GM12873 (cell line): ENCODE data around the gene NT5DC1.
A peak's percentile ranks its signal among the peaks of the same experiment; 100 is the strongest.

Experiments
- TF ChIP-seq, protein P1 (sequence below): IDR thresholded peaks from 2 replicates; pipeline ENCODE4 v1.5.1; 2012; ENCODE audit warnings: low read depth, mild to moderate bottlenecking, moderate library complexity, low read length, control low read depth; ENCODE audit not compliant: insufficient read depth; ENCODE audit errors: missing control alignments

NT5DC1 gene

DNA sequence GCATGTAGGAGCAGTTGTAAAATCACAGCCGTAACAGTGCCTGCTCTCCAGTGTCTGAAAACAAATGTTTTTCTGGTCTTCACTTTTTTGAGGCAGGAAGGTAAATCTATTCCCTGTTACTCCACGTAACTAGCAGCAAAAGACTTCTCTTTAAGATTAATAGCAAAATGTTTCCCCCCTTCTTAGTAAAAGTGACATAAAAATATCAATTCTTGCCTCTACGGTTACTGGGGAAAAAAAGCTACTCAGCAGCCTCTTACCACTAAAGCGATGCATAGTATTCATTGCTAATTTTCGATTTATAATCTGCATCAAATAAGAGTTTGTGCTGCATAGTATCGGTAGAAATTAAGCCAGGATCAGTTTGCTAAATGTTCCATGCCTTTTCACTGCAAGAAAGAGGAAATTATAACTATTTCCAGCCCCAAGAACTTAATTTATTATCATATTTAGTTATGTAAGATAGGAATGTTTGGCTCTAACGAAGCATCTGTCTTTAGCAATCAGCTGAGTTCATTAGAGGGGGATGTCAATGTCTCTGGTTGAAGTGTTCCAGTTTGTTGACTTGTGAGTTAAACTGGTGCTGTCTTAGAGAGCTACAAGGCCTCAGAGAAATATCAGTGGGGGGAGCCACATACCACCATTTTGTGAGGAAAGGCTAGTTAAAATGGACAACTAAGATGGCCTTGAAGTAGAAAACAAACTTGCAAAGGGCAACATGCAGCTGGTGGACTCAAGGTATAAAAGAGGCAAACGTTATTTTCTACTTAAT, 179.7 kb downstream of the NT5DC1 start:
- TF ChIP-seq, protein P1, sequence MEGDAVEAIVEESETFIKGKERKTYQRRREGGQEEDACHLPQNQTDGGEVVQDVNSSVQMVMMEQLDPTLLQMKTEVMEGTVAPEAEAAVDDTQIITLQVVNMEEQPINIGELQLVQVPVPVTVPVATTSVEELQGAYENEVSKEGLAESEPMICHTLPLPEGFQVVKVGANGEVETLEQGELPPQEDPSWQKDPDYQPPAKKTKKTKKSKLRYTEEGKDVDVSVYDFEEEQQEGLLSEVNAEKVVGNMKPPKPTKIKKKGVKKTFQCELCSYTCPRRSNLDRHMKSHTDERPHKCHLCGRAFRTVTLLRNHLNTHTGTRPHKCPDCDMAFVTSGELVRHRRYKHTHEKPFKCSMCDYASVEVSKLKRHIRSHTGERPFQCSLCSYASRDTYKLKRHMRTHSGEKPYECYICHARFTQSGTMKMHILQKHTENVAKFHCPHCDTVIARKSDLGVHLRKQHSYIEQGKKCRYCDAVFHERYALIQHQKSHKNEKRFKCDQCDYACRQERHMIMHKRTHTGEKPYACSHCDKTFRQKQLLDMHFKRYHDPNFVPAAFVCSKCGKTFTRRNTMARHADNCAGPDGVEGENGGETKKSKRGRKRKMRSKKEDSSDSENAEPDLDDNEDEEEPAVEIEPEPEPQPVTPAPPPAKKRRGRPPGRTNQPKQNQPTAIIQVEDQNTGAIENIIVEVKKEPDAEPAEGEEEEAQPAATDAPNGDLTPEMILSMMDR, result no peak

DNA sequence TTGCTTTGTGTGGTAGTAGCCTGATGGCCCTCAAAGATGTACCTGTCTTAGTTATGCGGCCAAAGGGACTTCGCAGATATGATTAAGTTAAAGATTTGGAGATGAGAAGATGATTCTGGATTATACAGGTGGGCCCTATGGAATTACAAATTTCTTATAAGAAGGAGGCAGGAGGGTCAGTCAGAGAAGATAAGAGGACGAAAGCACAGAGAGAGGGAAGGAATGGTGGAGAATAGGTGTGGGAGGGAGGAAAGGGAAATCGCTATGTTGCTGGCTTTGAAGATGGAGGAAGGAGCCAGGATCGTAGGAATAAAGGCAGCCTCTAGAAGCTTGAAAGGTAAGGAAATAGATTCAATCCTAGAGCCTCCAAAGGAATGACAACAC, 180.3 kb downstream of the NT5DC1 start:
- TF ChIP-seq, protein P1, result no peak

DNA sequence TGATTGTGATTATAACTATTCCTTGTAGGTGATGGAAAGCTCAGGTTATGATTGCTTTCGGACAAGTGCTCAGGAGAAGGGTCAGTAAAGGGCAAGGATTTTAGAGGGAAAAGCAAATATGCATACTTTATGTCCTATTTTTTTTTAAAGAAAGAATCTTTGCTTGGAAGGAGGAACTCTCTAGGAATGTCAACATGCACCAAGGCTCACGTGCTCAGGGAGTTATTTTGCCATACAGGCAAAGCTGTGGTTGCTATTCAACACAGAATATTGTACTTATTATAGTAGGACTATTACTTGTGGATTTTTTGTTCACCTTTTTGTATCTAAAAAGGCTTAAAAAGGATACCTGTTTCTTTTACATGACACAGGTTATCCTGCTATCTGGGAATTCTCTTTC, 182.0 kb downstream of the NT5DC1 start:
- TF ChIP-seq, protein P1, result no peak

DNA sequence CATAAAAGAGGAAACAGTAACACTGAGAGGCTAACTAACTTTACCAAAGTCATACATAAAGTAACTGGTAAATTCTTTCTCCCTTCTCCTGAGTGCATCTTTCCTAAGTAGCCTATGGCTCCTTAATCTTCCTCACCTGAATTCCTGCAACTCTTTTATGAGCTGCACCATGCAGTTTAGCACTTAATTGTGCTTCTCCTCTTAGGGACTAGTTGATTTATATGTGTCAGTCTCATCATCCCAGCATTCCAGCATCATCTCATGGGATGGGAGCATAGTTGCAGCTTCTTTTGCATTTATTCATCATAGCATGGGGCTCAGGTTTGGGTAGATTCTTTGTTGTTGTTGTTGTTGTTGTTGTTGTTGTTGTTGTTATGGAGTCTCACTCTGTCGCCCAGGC, 182.5 kb downstream of the NT5DC1 start:
- TF ChIP-seq, protein P1, result no peak

DNA sequence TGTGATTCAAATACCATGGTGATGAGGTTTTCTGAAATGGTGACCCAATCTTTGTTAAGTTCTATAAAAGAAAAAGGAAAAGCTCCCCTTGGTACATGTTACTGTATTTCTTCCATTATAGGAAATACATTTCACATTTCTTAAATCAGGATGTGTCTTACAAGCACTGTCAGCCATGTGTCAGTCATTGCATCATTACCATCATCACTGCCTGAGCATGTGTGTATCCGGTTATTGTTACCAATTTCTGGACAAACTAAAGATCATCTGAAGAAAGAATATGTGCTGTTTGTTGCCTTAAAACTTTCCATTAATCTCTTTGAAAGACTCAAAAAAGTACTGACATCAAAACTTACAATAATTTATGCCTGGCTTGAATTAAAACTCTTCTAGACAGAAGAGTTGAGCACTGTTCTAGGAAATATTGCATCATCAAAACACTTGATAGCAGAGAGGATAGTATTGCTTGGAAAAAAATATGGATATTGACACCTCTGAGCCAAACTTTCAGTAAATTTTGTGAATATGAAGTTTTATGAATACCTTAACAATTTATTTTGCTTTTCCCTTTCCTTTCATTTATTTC, 186.2 kb downstream of the NT5DC1 start:
- TF ChIP-seq, protein P1, result no peak

DNA sequence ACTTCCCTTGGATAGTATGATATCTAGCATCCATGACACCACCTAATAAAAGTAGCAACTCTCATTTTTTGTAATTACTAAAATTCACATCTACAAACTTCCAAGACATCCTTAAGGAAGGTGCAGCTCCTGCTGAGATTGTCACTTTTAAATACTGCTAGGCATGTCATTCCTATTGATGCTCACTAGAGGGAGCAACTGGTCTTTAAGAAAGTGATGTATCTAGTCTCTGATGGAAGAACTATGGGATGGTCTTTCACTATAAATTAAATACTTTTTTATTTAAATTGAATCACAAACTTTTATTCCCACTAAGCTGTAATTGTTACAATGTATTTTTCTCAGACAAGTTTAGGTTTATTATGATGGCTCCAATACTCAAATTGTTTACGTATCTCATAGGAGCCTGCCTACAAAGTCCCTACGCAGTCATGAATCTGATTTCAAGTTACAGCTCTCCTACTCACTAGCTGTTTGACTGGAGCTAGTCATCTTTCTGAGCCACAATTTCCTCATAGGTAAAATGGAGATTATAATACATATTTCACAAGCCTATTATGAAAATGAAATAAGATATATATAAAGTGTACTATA, 187.1 kb downstream of the NT5DC1 start:
- TF ChIP-seq, protein P1, result peak; percentile 76

DNA sequence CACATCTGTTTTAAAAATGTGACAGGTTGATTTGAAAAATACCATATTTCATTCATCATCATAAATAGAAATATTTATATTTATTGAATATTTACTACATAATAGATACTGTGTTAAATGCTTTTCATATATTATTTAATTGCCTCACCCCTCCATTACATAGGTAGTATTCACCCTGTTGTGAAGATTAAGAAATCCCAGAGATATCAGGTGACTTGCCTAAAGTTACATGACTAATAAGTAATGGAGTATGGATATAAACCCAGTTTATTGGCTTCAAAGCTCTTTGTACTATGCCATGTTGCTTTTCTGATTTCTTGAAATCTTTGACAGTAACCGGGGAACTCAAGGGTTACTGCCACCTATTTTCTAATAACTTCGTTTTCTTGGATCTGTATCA, 189.2 kb downstream of the NT5DC1 start:
- TF ChIP-seq, protein P1, result no peak
